HT-29 (cell line): ENCODE measurements around the gene FLAD1. TPM values are rescaled to one million over a fixed set of nuclear protein-coding genes. Genes with fewer than 3 reads are reported as not detected.
A peak's percentile ranks its signal among the peaks of the same experiment; 100 is the strongest.

ENCODE experiments used
- DNase-seq: peaks from one replicate; pipeline ENCODE4 v3.0.0-alpha.2; 2015; ENCODE audit warnings: low spot score
- total RNA-seq: library from RNA; depleted of rRNA; stranded (reverse); fragments of >200 nt; shearing (Covaris generic); gene quantifications from 2 replicates; pipeline ENCODE4 v1.2.3, GENCODE V29; 2014

The FLAD1 gene
- total RNA-seq, 1 experiment from 2014 or later: 85.5 TPM

DNA sequence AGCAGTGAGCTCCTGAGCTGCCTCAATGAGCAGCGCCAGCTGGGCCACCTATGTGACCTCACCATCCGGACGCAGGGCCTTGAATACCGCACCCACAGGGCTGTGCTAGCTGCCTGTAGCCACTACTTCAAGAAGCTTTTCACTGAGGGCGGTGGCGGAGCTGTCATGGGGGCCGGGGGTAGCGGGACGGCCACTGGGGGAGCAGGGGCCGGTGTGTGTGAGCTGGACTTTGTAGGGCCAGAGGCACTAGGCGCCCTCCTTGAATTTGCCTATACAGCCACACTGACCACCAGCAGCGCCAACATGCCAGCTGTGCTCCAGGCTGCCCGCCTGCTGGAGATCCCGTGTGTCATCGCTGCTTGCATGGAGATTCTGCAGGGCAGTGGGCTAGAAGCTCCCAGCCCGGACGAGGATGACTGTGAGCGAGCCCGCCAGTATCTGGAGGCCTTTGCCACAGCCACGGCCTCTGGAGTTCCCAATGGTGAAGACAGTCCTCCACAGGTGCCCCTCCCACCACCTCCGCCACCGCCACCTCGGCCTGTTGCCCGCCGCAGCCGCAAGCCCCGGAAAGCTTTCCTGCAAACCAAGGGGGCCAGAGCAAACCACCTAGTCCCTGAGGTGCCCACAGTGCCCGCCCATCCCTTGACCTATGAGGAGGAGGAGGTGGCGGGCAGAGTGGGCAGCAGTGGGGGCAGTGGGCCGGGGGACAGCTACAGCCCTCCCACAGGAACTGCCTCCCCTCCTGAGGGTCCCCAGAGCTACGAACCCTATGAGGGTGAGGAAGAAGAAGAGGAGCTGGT is 31.8 kb downstream of the FLAD1 start:
- DNase-seq: no peak

DNA sequence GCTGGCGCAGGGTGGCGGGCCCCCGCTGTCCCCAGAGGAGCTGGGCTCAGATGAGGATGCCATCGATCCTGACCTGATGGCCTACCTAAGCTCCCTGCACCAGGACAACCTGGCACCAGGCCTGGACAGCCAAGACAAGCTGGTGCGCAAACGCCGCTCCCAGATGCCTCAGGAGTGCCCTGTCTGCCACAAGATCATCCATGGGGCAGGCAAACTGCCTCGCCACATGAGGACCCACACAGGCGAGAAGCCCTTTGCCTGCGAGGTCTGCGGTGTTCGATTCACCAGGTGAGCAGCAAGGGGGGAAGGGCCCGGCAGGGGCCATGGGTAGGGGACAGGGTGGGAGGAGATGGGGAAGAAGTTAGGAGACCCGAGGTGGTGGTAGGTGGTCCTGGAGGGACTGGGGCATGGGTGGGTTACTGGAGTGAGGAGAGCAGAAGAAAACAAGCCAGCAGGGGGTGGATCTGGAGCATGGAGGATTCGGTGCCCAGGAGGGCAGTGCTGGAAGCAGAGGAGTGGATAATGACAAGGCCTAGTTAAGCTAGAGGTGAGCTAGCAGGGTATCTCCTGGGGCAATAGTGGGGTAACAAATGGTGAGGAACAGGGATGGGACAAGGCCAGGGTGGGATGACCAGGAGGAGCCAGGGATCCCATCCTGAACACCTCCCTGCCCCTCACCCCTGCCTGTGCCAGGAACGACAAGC is 32.5 kb downstream of the FLAD1 start:
- no peak for DNase-seq

- no peak for DNase-seq
These were observed 33.2 kb downstream of the FLAD1 start for GRCh38 chr1:155016231-155016831.

- peak; percentile 96 for DNase-seq
These were observed 34.1 kb downstream of the FLAD1 start for GRCh38 chr1:155017041-155017945.

DNA sequence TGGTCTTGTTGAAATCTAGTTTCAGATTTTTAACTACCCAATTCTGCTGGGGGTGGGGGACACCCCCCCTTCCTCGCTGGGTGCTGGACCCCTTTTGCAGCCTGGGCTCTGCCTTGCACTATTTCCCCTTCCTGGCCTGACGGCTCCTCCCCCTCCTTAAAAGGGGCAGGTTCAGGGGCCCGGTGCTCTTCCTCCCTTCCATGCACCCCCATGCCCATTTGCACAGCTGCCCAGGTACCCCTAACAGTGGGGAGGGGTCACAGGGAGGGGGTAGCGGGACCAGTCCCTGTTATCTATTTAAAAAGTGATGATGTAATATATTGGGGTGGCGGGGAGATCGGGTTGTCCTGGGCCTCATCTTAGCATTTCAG is 34.8 kb downstream of the FLAD1 start:
- DNase-seq: no peak

GRCh38 chr1:155018617-155019348 is 35.6 kb downstream of the FLAD1 start:
- DNase-seq: no peak

GRCh38 chr1:155019377-155020245 is 36.5 kb downstream of the FLAD1 start:
- DNase-seq: no peak

GRCh38 chr1:155022136-155022926 is 39.2 kb downstream of the FLAD1 start:
- DNase-seq: no peak

DNA sequence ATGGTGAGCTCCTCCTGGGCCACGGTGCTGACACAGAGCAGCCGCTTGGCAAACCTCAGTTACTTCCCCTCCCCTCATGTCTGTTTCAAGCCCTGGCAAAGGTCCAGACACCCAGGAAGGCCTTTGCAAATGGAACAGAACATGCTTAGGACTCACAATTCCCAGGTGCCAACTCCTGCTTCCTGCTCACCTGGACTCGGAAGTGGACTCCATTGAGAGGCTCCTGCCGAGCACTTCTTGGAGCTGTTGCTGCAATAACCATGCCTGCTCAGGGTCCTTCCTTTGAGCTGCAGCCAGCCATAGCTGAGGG is 39.7 kb downstream of the FLAD1 start:
- peak; percentile 55 for DNase-seq

GRCh38 chr1:155023627-155024026 is 40.5 kb downstream of the FLAD1 start:
- no peak for DNase-seq

DNA sequence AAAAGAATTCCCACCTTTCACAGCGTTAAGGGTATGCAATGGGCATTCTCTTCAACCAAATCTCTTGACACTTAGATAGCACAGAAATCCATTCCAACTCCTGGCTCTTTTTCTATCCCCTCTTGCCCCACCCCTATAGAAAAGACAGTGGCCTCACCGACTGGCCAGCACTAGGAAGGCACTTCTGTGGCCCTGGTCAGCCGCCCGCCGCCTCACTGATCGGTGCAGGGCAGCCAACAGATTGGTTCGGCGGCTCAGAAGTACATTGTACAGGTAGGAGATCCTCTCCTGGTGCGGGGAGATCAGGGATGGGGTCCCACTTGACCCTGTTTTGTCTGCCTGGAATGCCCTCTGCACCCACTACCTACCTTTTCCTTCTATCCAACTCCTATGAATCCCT is 41.2 kb downstream of the FLAD1 start:
- DNase-seq: no peak

GRCh38 chr1:155026154-155026553 is 43.0 kb downstream of the FLAD1 start:
- no peak for DNase-seq

DNA sequence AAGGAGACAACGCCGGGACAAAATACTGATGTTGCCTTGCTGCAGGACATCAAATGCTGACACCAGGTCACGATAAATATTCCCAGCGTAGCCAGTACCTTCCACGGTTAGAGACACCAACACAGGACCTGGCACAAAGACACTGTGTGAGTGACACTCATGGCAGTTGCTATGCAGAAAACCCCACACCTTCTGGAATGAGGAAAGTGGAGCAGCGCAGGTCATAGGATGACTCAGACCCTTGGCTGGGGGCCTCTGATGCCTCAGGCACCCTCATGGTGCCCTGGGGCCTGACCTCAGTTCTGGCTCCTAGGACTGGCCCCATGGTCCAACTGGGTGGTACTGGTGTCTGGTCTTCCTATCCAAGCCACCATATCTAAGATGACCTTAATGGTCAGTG is 43.4 kb downstream of the FLAD1 start:
- no peak for DNase-seq

GRCh38 chr1:155029513-155030242 is 46.5 kb downstream of the FLAD1 start:
- DNase-seq: no peak

DNA sequence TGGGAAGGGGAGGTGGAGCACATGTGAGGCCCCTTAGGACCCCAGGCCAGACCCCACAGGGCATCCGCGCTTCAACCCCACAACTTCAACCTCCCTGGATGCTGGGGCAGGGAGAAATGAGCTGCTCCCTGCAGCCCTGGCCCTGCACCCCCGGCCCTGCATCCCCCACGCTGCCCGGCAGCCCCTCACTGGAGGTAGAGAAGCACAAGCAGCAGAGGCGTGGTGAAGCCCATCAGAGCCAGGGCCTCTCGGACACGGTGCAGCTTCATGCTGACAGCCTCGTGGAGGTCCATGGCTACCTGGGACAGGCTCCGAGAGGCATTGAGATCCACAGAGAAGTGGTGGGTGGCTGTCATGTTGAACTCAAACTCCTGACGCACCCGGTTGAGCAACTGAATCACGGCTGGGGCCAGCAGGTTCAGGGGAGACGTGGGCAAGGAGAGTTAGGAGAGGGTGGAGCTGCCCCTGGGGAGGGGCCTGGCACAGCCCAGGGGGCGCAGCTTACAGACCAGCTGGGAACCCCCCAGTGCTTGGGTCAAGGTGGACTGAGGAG is 47.2 kb downstream of the FLAD1 start:
- no peak for DNase-seq

GRCh38 chr1:155030899-155031298 is 47.8 kb downstream of the FLAD1 start:
- no peak for DNase-seq

DNA sequence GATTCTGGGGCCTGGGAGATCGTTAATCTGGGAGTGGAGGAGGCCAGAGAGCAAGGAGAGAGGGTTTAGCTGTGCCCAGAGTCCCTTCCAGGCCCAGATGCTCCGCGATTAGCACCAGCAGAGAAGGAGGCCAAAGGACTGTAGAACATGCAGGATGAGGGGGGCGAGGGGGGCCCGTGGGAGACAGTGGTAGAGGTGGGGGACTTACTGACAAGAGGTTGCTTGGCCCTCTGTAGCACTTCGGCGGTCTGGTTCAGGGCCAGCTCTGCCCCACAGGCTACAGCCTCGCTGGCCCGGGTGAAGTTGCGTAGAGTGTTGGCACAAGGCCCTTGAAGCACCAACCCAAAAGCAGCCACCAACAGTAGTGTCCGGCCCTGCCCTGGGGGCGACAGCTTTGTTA is 49.7 kb downstream of the FLAD1 start:
- DNase-seq: no peak

- no peak for DNase-seq
These were observed 50.4 kb downstream of the FLAD1 start, which contains the start of the genes DCST1 and DCST2 for GRCh38 chr1:155033524-155033923. Gene DCST1 (plus strand): TSS chr1:155033824. CDS start chr1:155034037, 213 bp downstream. Gene DCST2 (minus strand): TSS chr1:155033781. CDS start chr1:155033701, 80 bp downstream.
